ENCODE data around the gene SIPA1L3. TPM values are rescaled to one million over a fixed set of nuclear protein-coding genes. Genes with fewer than 3 reads are reported as not detected.
"Not testable (repeated sequence)": the region's sequence is repeated elsewhere in the genome, so short reads cannot be mapped to it uniquely, and the experiment has no call there.

Gene SIPA1L3
- polyA plus RNA-seq, 12 donors = 6.8 to 24.9 (median 9.1) TPM; not detected in 1

DNA sequence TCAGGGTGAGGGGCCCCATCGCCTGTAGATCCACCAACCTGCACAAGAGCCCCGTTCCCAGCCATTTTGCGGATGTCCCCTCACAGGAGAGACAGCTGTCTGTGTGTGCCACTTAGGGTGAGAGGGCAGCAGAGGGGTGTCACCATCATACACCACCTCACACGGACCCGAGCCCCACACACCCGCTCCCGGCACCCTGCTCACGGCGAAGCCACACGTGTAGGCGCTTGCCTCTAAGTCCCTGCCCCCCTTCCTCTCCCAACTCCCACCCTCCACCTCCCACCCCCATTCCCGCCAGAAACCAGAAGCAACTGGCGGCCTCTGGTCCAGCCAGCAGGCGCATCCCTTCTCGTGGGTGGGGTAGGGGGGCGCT, 321.0 kb downstream of the SIPA1L3 start:
- no peak for DNase-seq

DNA sequence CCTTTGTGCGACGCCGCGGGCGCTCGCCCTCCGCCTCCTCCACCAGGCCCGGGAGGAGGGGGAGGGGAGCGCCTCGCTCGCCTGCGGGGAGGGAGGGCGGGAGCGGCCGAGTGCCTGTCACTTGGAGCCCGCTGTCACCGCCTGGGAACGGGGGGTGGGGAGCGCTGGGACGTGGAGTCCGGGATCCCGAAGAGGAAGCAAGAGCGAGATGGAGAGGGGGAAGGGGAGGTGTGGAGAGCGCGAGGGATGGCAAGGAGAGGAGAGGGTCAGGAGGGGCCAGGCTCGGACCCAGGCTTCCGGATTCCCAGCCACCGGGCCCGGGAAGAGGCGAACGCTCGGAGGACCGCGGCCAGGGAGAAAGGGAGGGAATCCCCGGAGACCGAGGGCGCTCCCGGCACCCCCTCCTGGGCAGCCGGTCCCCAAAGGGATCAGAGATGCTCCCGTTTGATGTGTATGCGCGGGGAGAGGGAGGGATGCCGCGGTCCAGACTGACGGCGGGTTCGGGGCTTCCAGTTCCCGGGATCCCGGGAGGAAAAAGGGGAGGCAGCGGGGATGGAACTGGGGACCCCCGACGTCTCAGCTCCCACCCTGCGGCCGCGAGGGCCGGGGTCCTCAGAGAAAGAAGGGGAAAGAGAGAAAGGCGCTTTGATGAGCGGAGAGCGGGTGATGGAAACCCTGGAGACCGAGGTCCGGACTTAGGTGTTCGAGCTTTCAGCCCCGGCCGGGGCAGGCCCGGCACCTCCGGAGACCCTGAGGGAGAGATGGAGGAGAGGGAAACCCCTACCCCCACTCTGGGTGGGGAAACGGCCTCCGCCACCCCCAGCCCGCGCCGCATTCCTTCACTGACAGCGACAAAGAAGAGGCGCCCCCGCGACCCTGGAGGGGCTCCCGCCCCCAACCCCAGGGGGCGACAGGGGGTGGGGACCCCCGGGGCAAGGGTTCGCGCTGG, 321.8 kb downstream of the SIPA1L3 start:
- no peak for DNase-seq

DNA sequence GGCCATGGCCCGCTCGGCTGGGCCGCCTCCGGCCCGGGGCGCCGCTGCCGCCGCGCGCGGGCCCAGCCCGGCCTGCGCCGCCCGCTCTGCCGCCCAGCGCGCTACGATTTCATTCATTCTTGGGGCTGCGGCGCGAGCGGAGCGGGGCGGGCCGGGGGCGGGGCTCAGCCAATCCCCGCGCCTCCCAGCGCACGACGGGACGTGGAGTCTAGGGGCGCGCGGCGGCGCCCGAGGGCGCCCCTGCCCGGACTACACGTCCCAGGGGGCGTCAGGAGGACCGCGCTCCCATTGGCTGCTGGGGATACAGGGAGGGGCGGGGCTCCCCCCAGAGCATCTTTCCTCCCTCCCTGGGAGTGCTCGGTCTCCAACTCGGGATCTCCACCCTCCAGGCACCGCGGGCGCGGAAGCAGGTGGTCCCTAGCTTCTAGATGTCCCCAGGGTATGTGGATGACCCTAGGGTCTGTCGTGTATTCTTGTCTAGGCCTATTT, 322.6 kb downstream of the SIPA1L3 start:
- DNase-seq = no peak

DNA sequence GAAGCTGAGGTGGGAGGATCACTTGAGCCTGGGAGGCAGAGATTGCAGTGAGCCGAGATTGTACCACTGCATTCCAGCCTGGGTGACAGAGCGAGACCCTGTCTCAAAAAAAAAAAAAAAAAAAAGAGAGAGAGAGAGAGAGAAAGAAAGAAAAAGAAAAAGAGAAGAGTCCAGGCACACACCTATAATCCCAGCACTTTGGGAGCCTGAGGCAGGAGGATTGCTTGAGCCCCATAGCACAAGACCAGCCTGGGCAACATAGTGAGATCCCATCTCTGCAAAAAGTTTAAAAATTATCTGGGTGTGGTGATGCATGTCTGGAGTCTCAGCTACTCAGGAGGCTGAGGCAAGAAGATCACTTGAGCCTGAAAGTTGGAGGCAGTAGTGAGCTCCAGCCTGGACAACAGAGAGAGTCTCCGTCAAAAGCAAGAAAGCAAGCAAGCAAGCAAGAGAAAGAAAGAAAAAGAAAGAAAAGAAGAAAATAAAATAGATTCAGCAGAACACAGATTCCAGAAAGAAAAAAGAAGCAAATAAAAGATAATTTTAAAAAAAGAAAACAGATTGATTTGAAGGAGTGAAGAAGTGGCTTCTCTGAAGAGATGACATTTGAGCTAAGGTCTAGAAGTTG, 323.6 kb downstream of the SIPA1L3 start:
- not testable (repeated sequence) for DNase-seq

DNA sequence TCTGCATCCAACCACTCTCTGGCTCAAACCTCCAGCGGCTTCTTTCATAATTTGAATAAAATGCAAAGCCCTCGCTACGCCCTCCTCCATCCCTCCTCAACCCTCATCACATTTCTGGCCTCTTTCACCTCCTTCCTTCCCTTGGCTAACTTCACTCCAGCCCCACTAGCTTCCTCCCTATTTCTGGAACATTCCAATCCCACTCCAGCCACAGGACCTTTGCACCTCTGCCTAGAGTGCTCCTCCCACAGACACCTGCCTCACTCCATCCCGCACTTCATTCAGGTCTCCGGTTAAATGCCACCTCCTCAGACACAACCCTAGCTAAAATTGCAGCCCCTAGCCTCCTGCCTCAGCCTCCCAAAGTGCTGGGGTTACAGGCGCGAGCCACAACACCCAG, 324.9 kb downstream of the SIPA1L3 start:
- DNase-seq = no peak

DNA sequence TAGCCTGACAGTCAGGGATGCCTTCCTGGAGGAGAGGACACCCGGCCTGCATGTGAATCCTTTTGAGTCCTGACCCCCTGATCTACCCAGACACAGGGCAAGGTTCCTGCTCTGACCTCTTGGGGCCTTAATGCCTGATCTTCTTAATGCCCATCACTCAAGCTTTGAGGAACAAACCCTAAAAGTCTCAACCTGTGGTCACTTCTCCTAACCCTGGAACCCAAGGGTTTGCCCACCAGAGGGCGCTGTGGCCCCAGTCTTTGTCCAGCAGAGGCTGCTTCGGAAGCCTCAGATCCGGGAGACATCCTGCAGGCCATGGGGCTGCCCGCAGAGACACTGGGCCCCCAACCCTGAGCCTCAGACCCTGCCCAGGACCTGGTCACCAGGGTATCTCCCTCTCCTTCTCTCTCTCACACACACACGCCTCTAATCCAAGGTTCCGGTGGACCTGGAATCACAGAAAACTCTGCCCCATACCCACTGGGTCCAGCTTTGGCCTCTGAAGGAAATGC, 326.8 kb downstream of the SIPA1L3 start:
- peak; percentile 78 for DNase-seq

DNA sequence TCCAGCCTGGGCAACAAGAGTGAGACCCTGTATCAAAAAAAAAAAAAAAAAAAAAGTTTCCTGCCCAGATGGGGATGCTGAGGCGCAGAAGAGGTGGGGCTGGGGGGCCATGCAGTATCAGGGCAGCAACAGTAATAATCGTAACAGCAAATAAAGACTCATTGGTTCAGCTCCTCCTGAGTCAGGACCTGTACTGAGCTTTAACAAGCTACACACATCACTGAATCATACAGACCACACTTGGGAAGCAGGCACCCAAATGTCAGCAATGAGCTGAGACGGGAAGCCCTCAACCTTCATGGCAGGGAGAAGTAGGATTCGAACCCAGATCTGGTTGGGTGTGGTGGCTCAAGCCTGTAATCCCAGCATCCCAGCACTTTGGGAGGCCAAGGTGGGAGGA, 327.6 kb downstream of the SIPA1L3 start:
- no peak for DNase-seq

DNA sequence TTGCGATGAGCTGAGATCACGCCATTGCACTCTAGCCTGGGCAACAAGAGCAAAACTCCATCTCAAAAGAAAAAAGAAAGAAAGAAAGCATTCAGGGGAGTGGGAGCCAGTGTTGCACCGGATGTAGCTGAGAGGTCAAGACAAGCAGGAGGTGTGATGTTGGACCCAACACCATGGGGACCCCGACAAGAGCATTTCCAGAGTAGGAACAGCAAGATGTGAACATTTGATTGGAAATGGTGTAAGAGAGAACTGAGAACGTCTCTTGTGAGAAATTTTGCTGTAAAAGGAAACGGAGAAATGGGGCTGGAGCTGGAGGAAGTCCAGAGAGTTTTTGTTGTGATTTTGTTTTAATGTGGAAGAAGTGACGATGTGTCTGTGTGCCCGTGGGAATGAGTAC, 332.8 kb downstream of the SIPA1L3 start:
- no peak for DNase-seq

DNA sequence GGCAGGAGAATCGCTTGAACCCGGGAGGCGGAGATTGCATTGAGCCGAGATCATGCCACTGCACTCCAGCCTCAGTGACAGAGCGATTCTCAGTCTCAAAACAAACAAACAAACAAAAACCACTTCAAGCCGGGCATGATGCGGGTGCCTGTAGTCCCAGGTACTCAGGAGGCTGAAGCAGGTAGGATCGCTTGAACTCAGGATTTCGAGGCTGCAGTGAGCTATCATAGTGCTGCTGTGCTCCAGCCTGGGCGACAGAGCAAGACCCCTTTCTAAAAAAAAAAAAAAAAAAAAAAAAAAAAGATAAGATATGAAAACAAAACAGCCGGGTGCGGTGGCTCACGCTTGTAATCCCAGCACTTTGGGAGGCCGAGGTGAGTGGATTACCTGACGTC, 336.3 kb downstream of the SIPA1L3 start:
- no peak for DNase-seq

DNA sequence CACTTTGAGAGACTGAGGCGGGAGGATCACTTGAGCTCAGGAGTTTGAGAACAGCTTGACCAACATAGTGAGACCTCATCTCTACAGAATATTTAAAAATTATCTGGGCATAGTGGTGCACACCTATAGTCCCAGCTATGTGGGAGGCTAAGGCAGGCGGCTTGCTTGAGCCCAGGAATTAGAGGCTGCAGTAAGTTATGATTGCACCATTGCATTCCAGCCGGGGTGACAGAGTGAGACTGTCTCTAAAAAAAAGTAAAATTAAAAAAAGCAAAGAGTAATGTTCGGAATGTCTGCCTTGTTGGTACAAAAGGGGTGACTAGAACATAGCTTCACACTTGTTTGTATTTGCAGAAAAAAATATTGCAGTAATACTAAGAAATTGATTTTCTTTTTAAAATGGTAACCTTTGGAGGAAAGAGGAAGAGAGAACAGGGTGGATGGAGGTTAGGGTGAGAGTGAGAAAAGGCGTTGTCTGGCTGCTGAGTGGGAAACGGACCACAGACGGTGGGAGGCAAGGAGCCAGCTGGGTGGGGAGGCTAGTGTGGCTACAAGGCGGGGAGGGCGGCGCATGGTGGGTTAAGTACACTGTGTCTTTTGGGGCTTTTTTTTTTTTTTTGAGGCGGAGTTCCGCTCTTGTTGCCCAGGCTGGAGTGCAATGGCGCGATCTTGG, 339.0 kb downstream of the SIPA1L3 start:
- no peak for DNase-seq

DNA sequence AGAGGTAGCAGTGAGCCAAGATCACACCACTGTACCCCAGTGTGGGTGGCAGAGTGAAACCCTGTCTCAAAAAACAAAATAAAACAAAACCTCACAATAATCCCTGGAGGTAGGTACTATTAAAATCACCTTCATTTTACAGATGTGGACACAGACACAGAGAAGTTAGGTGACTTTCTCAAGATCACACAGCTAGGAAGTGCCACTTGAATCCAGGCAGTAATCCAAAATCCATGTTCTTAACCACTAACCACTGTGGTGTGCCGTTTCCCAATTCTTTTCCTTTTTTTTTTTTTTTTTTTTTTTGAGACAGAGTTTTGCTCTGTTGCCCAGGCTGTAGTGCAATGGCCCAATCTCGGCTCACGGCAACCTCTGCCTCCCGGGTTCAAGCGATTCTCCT, 340.1 kb downstream of the SIPA1L3 start:
- DNase-seq = no peak

DNA sequence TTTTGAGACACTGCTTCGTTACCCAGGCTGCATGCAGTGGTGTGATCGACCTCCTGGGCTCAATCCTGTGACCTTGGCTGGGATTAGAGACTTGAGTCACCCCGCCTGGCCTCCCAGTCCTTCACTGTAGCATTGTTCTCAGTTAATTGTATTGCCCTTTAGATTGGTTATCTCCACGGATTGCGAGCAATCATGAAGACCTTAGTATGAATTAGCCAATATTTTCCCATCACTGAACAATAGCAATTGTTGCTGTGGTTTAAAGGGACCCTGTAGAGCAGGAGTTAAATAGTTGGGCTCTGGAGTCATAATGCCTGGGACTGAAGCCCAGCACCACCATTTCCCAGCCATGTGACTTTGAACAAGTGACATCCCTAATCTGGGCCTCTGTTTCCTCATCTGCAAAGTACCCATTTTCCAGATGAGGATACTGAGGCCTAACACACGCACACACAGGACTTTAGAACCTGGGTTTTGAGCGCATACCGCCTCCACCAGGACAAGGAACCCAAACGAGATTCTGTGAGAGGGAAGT, 340.8 kb downstream of the SIPA1L3 start:
- no peak for DNase-seq

DNA sequence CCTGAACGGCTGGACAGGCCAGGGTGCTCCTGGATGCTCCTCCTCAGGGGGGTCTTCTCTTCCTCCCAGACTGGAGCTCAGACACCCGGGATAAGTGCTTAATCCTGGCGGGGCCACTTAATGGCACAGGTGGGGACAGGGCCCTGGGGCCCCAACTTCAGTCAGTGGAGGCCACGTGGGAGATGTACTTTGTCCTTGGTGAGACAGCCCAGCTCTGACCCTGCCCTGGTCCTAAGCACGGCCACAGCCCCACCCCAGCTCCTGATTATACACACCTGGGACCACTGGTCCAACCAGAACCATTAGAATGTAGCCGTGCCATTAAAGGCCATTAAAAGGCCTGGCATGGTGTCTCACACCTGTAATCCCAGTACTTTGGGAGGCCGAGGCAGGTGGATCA, 341.4 kb downstream of the SIPA1L3 start:
- no peak for DNase-seq

DNA sequence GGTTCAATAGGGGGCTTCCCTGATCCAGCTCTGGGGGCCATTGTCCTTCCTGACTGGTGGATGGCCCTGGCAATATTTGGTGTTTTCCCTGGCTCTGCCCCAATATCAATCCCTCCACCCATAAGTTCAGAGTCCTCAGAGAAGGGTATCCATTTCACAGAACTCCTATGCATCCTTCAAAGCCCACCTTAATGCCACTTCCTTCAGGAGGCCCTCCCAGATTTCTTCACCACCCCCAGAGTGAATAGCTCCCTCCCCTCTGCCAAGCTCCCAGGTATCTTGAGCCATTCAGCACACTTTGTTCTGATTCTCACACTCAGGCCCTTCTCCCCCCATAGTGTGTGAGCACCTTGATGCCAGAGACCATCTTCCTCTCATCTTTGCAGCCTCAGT, 343.4 kb downstream of the SIPA1L3 start:
- no peak for DNase-seq

DNA sequence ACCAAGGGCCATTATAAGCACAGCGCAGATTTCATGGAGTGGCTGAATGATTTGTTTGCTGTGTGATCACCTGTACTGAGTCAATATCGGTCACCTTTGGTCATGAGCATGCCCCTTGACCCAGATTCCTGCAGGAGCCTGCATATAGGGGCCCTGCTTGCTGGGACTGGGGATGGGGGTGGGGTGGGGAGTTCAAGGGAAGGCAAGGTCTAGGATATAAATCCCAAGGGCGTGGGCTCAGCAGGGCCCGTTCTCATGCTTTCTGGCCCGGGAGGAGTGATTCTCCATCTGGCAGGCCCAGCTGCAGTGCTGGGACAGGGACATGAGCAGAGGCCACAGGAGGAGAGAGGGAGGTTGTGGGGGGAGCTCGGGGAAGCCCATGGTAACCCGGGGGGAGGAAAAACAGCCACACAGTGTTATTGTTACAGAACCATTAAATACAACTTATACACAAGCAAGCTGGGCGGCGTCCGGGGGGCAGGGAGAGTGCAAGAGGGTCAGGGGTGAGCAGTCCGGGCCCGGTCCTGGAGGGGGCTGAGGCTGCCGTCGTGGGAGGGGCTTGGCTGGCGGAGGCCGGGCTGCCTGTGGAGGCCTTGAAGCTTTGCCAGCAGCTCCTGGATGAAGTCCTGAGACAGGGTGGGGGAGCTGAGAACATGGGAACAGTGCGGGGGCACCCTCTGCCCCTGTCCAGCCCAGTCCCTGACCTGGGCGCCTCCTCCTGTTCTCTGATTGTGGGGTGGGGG, 344.0 kb downstream of the SIPA1L3 start:
- DNase-seq = peak; percentile 64

DNA sequence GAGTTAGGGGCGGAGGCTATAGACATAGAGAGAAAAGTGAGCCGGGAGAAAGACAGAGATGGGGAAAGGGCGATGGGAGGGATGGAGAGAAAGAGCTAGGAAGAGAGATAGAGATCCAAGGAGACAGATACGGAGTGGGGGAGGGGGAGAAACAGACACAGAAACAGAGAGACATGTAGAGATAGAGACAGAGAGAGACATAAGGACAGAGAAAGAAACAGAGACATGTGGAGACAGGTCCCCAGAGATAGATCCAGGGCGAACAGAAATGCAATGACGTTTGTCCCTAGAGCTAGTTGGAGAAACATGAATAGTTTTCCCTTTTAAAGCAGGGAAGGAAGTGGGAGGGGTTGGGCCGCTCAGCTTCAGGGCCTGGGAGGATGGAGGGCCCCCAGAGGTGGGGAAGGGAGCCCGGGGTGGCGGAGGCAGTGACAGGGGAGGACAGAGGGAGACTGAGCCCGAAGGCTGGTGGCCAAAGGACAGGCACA, 344.6 kb downstream of the SIPA1L3 start:
- DNase-seq = no peak

DNA sequence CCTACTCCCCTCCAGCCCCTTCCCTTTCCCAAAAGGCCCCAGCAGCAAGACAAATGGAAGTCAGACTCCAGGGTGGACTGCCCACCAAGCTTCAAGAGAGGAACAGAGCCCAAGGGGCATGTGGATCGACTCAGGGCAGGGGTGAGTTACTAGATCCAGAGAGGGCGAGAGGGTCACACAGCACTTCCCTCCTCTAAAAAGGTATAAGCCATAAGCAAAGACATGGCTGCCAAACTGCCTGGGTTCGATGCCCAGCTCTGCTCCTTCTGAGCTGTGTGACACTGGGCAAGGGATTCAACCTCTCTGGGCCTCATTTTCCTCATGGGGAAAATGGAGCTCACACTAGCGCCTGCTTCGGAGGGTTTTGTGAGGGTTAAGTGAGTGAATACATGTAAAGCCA, 345.4 kb downstream of the SIPA1L3 start:
- no peak for DNase-seq

DNA sequence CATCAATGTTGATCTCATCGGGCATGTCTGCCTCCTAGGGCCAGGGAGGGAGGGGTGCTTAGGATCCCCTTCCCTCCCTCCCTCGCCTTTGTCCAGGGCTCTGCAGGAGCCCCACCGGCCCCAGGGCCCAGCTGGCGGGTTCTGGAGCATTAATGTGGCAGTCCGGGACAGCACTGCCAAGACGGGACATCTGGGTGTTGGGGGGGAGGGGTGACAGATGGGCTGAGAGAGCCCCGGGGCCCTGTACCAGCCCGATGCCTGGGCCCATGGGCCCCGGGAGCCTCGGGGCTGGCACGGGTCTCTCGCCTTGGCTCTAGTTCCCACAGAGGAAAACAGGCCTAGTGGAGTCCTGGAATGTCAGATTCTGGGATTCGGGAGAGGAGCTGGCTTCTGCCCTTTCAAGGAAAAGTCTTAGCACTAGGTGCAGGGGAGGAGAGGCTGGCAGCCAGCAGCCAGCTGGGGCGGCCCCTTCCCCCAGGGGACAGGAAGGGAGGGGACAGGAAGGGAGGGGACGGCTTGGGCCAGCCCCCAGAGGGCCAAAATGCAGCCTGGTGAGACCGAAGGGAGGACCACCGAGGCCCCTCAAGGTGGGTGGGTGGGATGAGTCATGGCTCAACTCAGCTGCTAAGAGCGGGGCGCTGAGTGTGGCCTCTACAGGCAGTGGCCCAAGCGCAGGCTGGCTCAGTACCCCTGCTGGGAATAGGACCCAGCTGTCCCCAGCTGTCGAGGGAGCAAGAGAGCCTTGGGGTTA, 346.1 kb downstream of the SIPA1L3 start:
- no peak for DNase-seq

DNA sequence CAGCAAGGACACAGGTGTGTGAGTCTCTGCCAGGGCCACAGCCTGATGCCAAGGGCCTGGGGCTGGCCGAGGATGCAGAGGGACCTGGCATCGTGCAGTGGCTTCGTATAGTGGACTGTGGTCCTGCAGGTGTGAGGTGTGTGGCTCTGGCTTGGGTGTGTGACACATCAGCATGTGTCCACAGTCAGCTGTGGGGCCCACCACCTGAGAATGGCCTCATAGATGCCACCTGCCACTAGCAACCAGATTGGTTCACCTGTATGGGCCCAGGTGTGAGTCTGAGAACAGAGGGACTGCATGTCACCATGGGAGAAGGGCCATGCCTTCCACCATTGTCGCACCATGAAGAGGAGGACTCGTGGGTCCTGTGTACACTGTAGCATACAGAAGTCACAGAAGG, 346.8 kb downstream of the SIPA1L3 start:
- DNase-seq = no peak

DNA sequence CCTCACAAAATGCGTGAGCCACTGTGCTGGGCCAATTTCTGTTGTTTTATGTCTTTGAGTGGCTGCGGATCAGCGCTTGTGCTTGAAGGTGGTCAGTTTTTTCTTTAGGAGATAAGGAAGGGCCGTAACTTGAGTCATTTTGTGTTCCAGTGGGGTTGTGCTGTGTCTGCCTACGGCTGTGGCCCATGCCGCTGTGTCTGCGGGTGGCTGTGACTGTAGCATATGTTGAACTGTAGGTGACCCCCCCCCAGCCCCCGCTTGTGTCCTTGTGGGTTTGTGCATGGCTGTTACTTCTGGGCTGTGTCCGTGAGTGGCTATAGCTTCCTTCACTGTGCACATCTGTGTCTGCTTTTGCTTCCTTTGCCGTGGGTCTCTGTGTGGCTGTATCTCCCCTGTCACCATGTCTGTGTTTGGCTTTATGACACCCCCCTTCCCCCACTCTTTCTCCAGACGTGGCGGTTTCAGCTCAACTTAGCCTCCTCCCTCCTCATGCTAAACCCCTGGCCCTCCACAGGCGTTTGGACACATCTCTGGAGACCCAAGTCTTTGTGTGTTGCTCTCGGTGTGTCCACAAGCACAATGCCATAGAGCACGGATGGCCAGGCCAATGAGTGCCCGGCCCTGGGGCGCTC, 348.5 kb downstream of the SIPA1L3 start:
- no peak for DNase-seq
